ENCODE data around the gene PSPH. TPM values are rescaled to one million over a fixed set of nuclear protein-coding genes. Genes with fewer than 3 reads are reported as not detected.

Gene PSPH
- total RNA-seq, 2 donors from 2014 or later, result 29.9 to 34.6 TPM

- Mint-ChIP-seq H3K9me3 (no peaks in the 10 kb centered on the region), H3K36me3 (ENCODE audit: low read depth) (peaks cover 47% of the 10 kb centered on the region), H3K4me1 (no peaks in the 10 kb centered on the region), H3K27me3 (ENCODE audit: insufficient read depth) (no peaks in the 10 kb centered on the region), H3K27ac (no peak overlapping the region), H3K4me3 (no peak overlapping the region)
- Histone ChIP-seq H3K4me3 (ENCODE audit: low read length) (no peak overlapping the region), H3K27me3 (ENCODE audit: control insufficient read depth, insufficient read depth, low read length, poor library complexity, severe bottlenecking) (no peaks in the 10 kb centered on the region), H3K9ac (ENCODE audit: extremely low read depth, low read length, poor library complexity, severe bottlenecking) (no peak overlapping the region), H3K36me3 (ENCODE audit: control insufficient read depth, insufficient read depth, low read length) (peaks cover 38% of the 10 kb centered on the region), H3K4me1 (ENCODE audit: control insufficient read depth, insufficient read depth, low read length) (no peaks in the 10 kb centered on the region), H3K9me3 (ENCODE audit: control insufficient read depth, low read length) (no peaks in the 10 kb centered on the region), H3K27ac (ENCODE audit: low read depth, low read length) (no peak overlapping the region)
- no peak for TF ChIP-seq CTCF (conservative IDR thresholded peaks at IDR 0.05)
- WGBS, 2 experiments (ENCODE audit: insufficient coverage in 1 of 2, insufficient read length in 1 of 2), result 90 to 96% methylated on average over 8 of the region's 8 CpGs
- DNase-seq, result no peak
These were observed 20.9 kb downstream of the PSPH start for GRCh38 chr7:56030340-56030739.

- H3K4me3 Mint-ChIP-seq, result no peak overlapping the region
- Histone ChIP-seq H3K4me1 (ENCODE audit: control insufficient read depth, insufficient read depth, low read length) (no peaks in the 10 kb centered on the region), H3K36me3 (ENCODE audit: control insufficient read depth, insufficient read depth, low read length) (peaks cover 42% of the 10 kb centered on the region), H3K27ac (ENCODE audit: low read depth, low read length) (no peak overlapping the region), H3K9me3 (ENCODE audit: control insufficient read depth, low read length) (no peaks in the 10 kb centered on the region), H3K9ac (ENCODE audit: extremely low read depth, low read length, poor library complexity, severe bottlenecking) (no peak overlapping the region), H3K27me3 (ENCODE audit: control insufficient read depth, insufficient read depth, low read length, poor library complexity, severe bottlenecking) (no peaks in the 10 kb centered on the region), H3K4me3 (ENCODE audit: low read length) (no peak overlapping the region)
- H3K27ac Mint-ChIP-seq, result no peak overlapping the region
- H3K4me1 Mint-ChIP-seq, result no peaks in the 10 kb centered on the region
- no peaks in the 10 kb centered on the region for H3K27me3 Mint-ChIP-seq (ENCODE audit: insufficient read depth)
- H3K9me3 Mint-ChIP-seq, result no peaks in the 10 kb centered on the region
- no peak for TF ChIP-seq CTCF (conservative IDR thresholded peaks at IDR 0.05)
- H3K36me3 Mint-ChIP-seq (ENCODE audit: low read depth), result peaks cover 54% of the 10 kb centered on the region
- WGBS, 2 experiments (ENCODE audit: insufficient coverage in 1 of 2, insufficient read length in 1 of 2), result 92 to 100% methylated on average over 4 to 8 of the region's 9 CpGs
- DNase-seq, result no peak
These were observed 22.2 kb downstream of the PSPH start for GRCh38 chr7:56028942-56029630.

GRCh38 chr7:56026538-56026937 lies 24.7 kb downstream of the PSPH start:
- H3K27me3 ChIP-seq (ENCODE audit: control insufficient read depth, insufficient read depth, low read length, poor library complexity, severe bottlenecking), result no peaks in the 10 kb centered on the region
- H3K9me3 Mint-ChIP-seq, result no peaks in the 10 kb centered on the region
- H3K4me3 Mint-ChIP-seq, result no peak overlapping the region
- no peak overlapping the region for H3K27ac ChIP-seq (ENCODE audit: low read depth, low read length)
- no peaks in the 10 kb centered on the region for H3K4me1 ChIP-seq (ENCODE audit: control insufficient read depth, insufficient read depth, low read length)
- H3K27me3 Mint-ChIP-seq (ENCODE audit: insufficient read depth), result no peaks in the 10 kb centered on the region
- no peak for DNase-seq
- no peak overlapping the region for H3K27ac Mint-ChIP-seq
- no peak overlapping the region for H3K9ac ChIP-seq (ENCODE audit: extremely low read depth, low read length, poor library complexity, severe bottlenecking)
- peaks cover 57% of the 10 kb centered on the region for H3K36me3 Mint-ChIP-seq (ENCODE audit: low read depth)
- WGBS, 2 experiments (ENCODE audit: insufficient coverage in 1 of 2, insufficient read length in 1 of 2), result 97% methylated on average over 2 of the region's 2 CpGs; no CpG with 5 or more reads in 1 of the 2 experiments
- no peaks in the 10 kb centered on the region for H3K4me1 Mint-ChIP-seq
- H3K36me3 ChIP-seq (ENCODE audit: control insufficient read depth, insufficient read depth, low read length), result peaks cover 41% of the 10 kb centered on the region
- no peaks in the 10 kb centered on the region for H3K9me3 ChIP-seq (ENCODE audit: control insufficient read depth, low read length)
- no peak overlapping the region for H3K4me3 ChIP-seq (ENCODE audit: low read length)
- no peak for TF ChIP-seq CTCF (conservative IDR thresholded peaks at IDR 0.05)
